H1 (cell line): ENCODE data around the gene IFT81. TPM values are rescaled to one million over a fixed set of nuclear protein-coding genes. Genes with fewer than 3 reads are reported as not detected.

Source experiments
- CTCF ChIA-PET: fragments of 300-600 bp; sonication (Branson Sonifier 250); formaldehyde crosslinking; loops from one replicate; lab custom pipeline; 2021; ENCODE audit not compliant: partially characterized antibody; lab: Charles Lee
- POLR2A ChIA-PET: fragments of 300-600 bp; sonication (Branson Sonifier 250); formaldehyde crosslinking; loops from one replicate; lab custom pipeline; 2021; ENCODE audit warnings: inconsistent platforms; ENCODE audit not compliant: partially characterized antibody; lab: Charles Lee
- DNase-seq, 2 experiments: peaks; one replicate each; pipeline versions ENCODE4 v3.0.0 to v3.0.0-alpha.2; 2010 to 2022; ENCODE audit warnings: low spot score in 2 of 2, low read depth in 1 of 2, mixed read lengths in 1 of 2
- FAIRE-seq: peaks from 2 replicates; lab custom pipeline; 2011; peaks lifted over from hg19 to GRCh38; lab: Jason Lieb, UNC
- H2AFZ ChIP-seq: 2 replicates; pipeline ENCODE4 v1.8.1; 2012; ENCODE audit warnings: low read length, inconsistent platforms
- H2AK5ac ChIP-seq: 2 replicates; pipeline ENCODE4 v1.6.1; 2013; ENCODE audit warnings: low read depth, low read length
- H2BK120ac ChIP-seq: replicated peaks from 2 replicates; pipeline ENCODE3; 2013; ENCODE audit warnings: low read depth, low read length, inconsistent platforms
- H2BK12ac ChIP-seq: 2 replicates; pipeline ENCODE4 v1.6.1; 2013; ENCODE audit warnings: low read depth, low read length
- H2BK15ac ChIP-seq: 2 replicates; pipeline ENCODE4 v1.6.1; 2013; ENCODE audit warnings: low read length
- H2BK20ac ChIP-seq: 2 replicates; pipeline ENCODE4 v1.6.1; 2013; ENCODE audit warnings: low read length
- H2BK5ac ChIP-seq: 2 replicates; pipeline ENCODE4 v1.6.1; 2013; ENCODE audit warnings: low read depth, low read length
- H3K14ac ChIP-seq: 2 replicates; pipeline ENCODE4 v1.6.1; 2013; ENCODE audit warnings: inconsistent platforms; ENCODE audit not compliant: insufficient read length
- H3K18ac ChIP-seq: 2 replicates; pipeline ENCODE4 v1.6.1; 2013; ENCODE audit warnings: low read length; ENCODE audit errors: extremely low read depth
- H3K23ac ChIP-seq: 2 replicates; pipeline ENCODE4 v1.6.1; 2013; ENCODE audit warnings: inconsistent platforms; ENCODE audit not compliant: insufficient read length
- H3K23me2 ChIP-seq: 2 replicates; pipeline ENCODE4 v1.6.1; 2013; ENCODE audit warnings: low read depth, low read length
- H3K27ac ChIP-seq: 2 replicates; pipeline ENCODE4 v1.6.1; 2011; ENCODE audit warnings: low read depth, low read length, inconsistent platforms
- H3K27me3 ChIP-seq, 4 experiments: replicated peaks in 1 of 4; 1 replicate in 1 of 4; 2 replicates in 3 of 4; pipeline versions ENCODE4 v1.6.1 to v1.8.1; 2011 to 2013; ENCODE audit warnings: low read length in 3 of 4, mild to moderate bottlenecking in 3 of 4, inconsistent platforms in 2 of 4, mixed read lengths in 2 of 4, moderate library complexity in 1 of 4; ENCODE audit not compliant: control insufficient read depth in 3 of 4, insufficient read depth in 3 of 4; ENCODE audit errors: extremely low read depth in 1 of 4
- H3K36me3 ChIP-seq, 4 experiments: 2 replicates each; pipeline versions ENCODE4 v1.6.1 to v1.8.1; 2011 to 2013; ENCODE audit warnings: mild to moderate bottlenecking in 4 of 4, low read length in 3 of 4, moderate library complexity in 2 of 4, control low read depth in 1 of 4, inconsistent platforms in 1 of 4; ENCODE audit not compliant: insufficient read depth in 4 of 4, control insufficient read depth in 2 of 4
- H3K4ac ChIP-seq: replicated peaks from 2 replicates; pipeline ENCODE3; 2013; ENCODE audit warnings: low read length, low read depth, mixed read lengths, inconsistent platforms; ENCODE audit not compliant: insufficient read length
- H3K4me1 ChIP-seq, 4 experiments: replicated peaks in 1 of 4; 1 replicate in 1 of 4; 2 replicates in 3 of 4; pipeline versions ENCODE4 v1.6.1 to v1.8.1; 2011 to 2013; ENCODE audit warnings: low read length in 3 of 4, inconsistent platforms in 2 of 4, mixed read lengths in 1 of 4; ENCODE audit not compliant: insufficient read depth in 4 of 4, control insufficient read depth in 3 of 4
- H3K4me2 ChIP-seq, 2 experiments: 2 replicates each; pipeline versions ENCODE4 v1.6.1 to v1.8.1; 2011 to 2013; ENCODE audit warnings: low read depth in 2 of 2, low read length in 2 of 2, control low read depth in 1 of 2, inconsistent platforms in 1 of 2, mild to moderate bottlenecking in 1 of 2; ENCODE audit not compliant: insufficient read depth in 1 of 2
- H3K4me3 ChIP-seq, 4 experiments: fragments of 200-600, 300-600 bp in 1 of 4; sonication (generic), shearing (Covaris generic), sonication (Bioruptor Twin) in 1 of 4; 2 replicates each; pipeline versions ENCODE4 v1.5.1 to v1.8.1; 2011 to 2016; ENCODE audit warnings: low read length in 4 of 4, low read depth in 3 of 4, control low read depth in 2 of 4, inconsistent platforms in 2 of 4, mild to moderate bottlenecking in 2 of 4, mixed read lengths in 1 of 4, moderate library complexity in 1 of 4; ENCODE audit not compliant: insufficient read depth in 2 of 4; ENCODE audit errors: extremely low read depth in 1 of 4
- H3K56ac ChIP-seq: replicated peaks from 2 replicates; pipeline ENCODE3; 2013; ENCODE audit warnings: low read depth, mild to moderate bottlenecking, mixed read lengths, low read length, inconsistent platforms; ENCODE audit not compliant: insufficient read length
- H3K79me1 ChIP-seq: 2 replicates; pipeline ENCODE4 v1.6.1; 2013; ENCODE audit warnings: low read depth, low read length, control low read depth
- H3K79me2 ChIP-seq, 2 experiments: 2 replicates each; pipeline versions ENCODE4 v1.6.1 to v1.8.1; 2012 to 2013; ENCODE audit warnings: low read length in 2 of 2, mild to moderate bottlenecking in 2 of 2, inconsistent platforms in 1 of 2; ENCODE audit not compliant: insufficient read depth in 2 of 2, control insufficient read depth in 1 of 2
- H3K9ac ChIP-seq, 4 experiments: replicated peaks in 1 of 4; 1 replicate in 1 of 4; 2 replicates in 3 of 4; pipeline versions ENCODE4 v1.6.1 to v1.8.1; 2011 to 2013; ENCODE audit warnings: low read depth in 3 of 4, low read length in 3 of 4, control low read depth in 2 of 4, mild to moderate bottlenecking in 2 of 4, moderate library complexity in 2 of 4, inconsistent platforms in 1 of 4; ENCODE audit errors: extremely low read depth in 1 of 4
- H3K9me3 ChIP-seq, 2 experiments: 2 replicates each; pipeline versions ENCODE4 v1.6.1 to v1.8.1; 2012 to 2013; ENCODE audit warnings: mild to moderate bottlenecking in 2 of 2, moderate library complexity in 2 of 2, control low read depth in 1 of 2, inconsistent platforms in 1 of 2, low read depth in 1 of 2, low read length in 1 of 2, mixed read lengths in 1 of 2; ENCODE audit not compliant: insufficient read depth in 2 of 2
- H4K20me1 ChIP-seq, 2 experiments: replicated peaks in 1 of 2; 2 replicates each; pipeline versions ENCODE3 to v1.8.1; 2011 to 2013; ENCODE audit warnings: inconsistent platforms in 2 of 2, low read length in 2 of 2, mild to moderate bottlenecking in 1 of 2; ENCODE audit not compliant: insufficient read depth in 2 of 2, control insufficient read depth in 1 of 2
- H4K5ac ChIP-seq: 2 replicates; pipeline ENCODE4 v1.6.1; 2013; ENCODE audit warnings: low read length, low read depth, mixed read lengths, inconsistent platforms; ENCODE audit not compliant: insufficient read length
- H4K8ac ChIP-seq: 2 replicates; pipeline ENCODE4 v1.8.0; 2013; ENCODE audit warnings: mild to moderate bottlenecking, moderate library complexity, low read length, inconsistent platforms; ENCODE audit not compliant: insufficient read depth; ENCODE audit errors: extremely low read depth
- H4K91ac ChIP-seq: replicated peaks from 2 replicates; pipeline ENCODE3; 2013; ENCODE audit warnings: low read length, mixed read lengths, inconsistent platforms; ENCODE audit not compliant: insufficient read length
- BACH1 ChIP-seq: IDR thresholded peaks from 2 replicates; pipeline ENCODE4 v1.6.1; 2012; ENCODE audit warnings: low read length, improper control_type of control experiment
- BRCA1 ChIP-seq: IDR thresholded peaks from 2 replicates; pipeline ENCODE4 v1.6.1; 2012; ENCODE audit warnings: low read depth, low read length, improper control_type of control experiment
- CHD2 ChIP-seq: IDR thresholded peaks from 2 replicates; pipeline ENCODE4 v1.6.1; 2012; ENCODE audit warnings: low read length, improper control_type of control experiment
- CREB1 ChIP-seq: IDR thresholded peaks from 2 replicates; pipeline ENCODE4 v1.6.1; 2012; ENCODE audit warnings: inconsistent platforms
- EZH2 ChIP-seq: fragments of 200-600 bp; sonication (generic); IDR thresholded peaks from 2 replicates; pipeline ENCODE4 v1.7.1; 2012; ENCODE audit warnings: low read depth, mild to moderate bottlenecking, moderate library complexity, low read length, inconsistent platforms; ENCODE audit not compliant: severe bottlenecking
- GABPA ChIP-seq: IDR thresholded peaks from 2 replicates; pipeline ENCODE4 v1.6.1; 2011; ENCODE audit warnings: mild to moderate bottlenecking, low read length, moderate library complexity, borderline replicate concordance; ENCODE audit not compliant: insufficient read depth
- HDAC6 ChIP-seq: IDR thresholded peaks from one replicate; pipeline ENCODE4 v1.7.1; 2012; ENCODE audit warnings: low read depth, mild to moderate bottlenecking, inconsistent platforms, low read length, moderate library complexity
- JUN ChIP-seq: IDR thresholded peaks from 2 replicates; pipeline ENCODE4 v1.6.1; 2011; ENCODE audit warnings: low read depth, mild to moderate bottlenecking, improper control_type of control experiment, low read length
- MAFK ChIP-seq: IDR thresholded peaks from 2 replicates; pipeline ENCODE4 v1.6.1; 2012; ENCODE audit warnings: low read depth, mild to moderate bottlenecking, improper control_type of control experiment, low read length
- PHF8 ChIP-seq: fragments of 200-600 bp; sonication (generic); conservative IDR thresholded peaks from 2 replicates; pipeline ENCODE4 v1.7.1; 2012; ENCODE audit warnings: low read depth, mild to moderate bottlenecking, inconsistent platforms, low read length, moderate library complexity
- POU5F1 ChIP-seq: IDR thresholded peaks from 2 replicates; pipeline ENCODE4 v1.6.1; 2011; ENCODE audit warnings: low read depth, mild to moderate bottlenecking, low read length, moderate library complexity
- RAD21 ChIP-seq, 2 experiments: IDR thresholded peaks in 1 of 2; conservative IDR thresholded peaks in 1 of 2; 2 replicates each; pipeline ENCODE4 v1.6.1; 2011; ENCODE audit warnings: low read depth in 2 of 2, low read length in 2 of 2, improper control_type of control experiment in 1 of 2, inconsistent platforms in 1 of 2, mild to moderate bottlenecking in 1 of 2, moderate library complexity in 1 of 2
- RNF2 ChIP-seq: fragments of 200-900, 300-1000 bp; sonication (generic); IDR thresholded peaks from 2 replicates; pipeline ENCODE4 v1.7.1; 2016; ENCODE audit warnings: borderline replicate concordance, low read depth, mild to moderate bottlenecking, antibody characterized with exemption, low read length; ENCODE audit not compliant: poor library complexity, severe bottlenecking; ENCODE audit errors: missing control alignments
- YY1 ChIP-seq: IDR thresholded peaks from 2 replicates; pipeline ENCODE4 v1.6.1; 2011; ENCODE audit warnings: low read depth, mild to moderate bottlenecking, low read length
- WGBS, 2 experiments: shearing (Covaris generic) in 1 of 2; methylation state at CpG; one replicate each; pipeline versions ENCODE4 v1.1.6 to v1.1.7; 2013 to 2015; ENCODE audit warnings: low lambda C conversion rate in 2 of 2, mixed read lengths in 2 of 2, inconsistent platforms in 1 of 2, low coverage in 1 of 2, missing lambda C conversion rate in 1 of 2; ENCODE audit not compliant: insufficient replicate concordance in 2 of 2, insufficient coverage in 1 of 2, insufficient read length in 1 of 2; ENCODE audit errors: extremely low coverage in 1 of 2, missing lambda C conversion rate in 1 of 2; 5-methylcytosine and 5-hydroxymethylcytosine counted together
- polyA plus RNA-seq, 7 experiments: library from polyadenylated mRNA; depleted of rRNA in 3 of 7; stranded (reverse) in 5 of 7; unstranded in 2 of 7; fragments of >200 nt in 5 of 7; fragments of 200-250 nt in 2 of 7; gene quantifications; 1 replicate in 5 of 7; 2 replicates in 1 of 7; 4 replicates in 1 of 7; pipeline versions ENCODE4 v1.2.1 to v1.2.3, GENCODE V29; 2011 to 2013; ENCODE audit warnings: missing spikeins in 2 of 7, mixed read lengths in 2 of 7
- total RNA-seq: library from RNA; stranded (reverse); fragmentation: NEBNext Ultra II Directional; extraction: Animal tissue kit (Norgen Biotek cat#: 25700); gene quantifications from 2 replicates; pipeline ENCODE4 v1.2.1, GENCODE V29; 2021

The IFT81 gene
- total and polyA plus RNA-seq, 2 of the 8 experiments (the other 6 are each of a cell fraction or from before 2014, with no cell fraction given) = 4.1 to 14.5 TPM

DNA sequence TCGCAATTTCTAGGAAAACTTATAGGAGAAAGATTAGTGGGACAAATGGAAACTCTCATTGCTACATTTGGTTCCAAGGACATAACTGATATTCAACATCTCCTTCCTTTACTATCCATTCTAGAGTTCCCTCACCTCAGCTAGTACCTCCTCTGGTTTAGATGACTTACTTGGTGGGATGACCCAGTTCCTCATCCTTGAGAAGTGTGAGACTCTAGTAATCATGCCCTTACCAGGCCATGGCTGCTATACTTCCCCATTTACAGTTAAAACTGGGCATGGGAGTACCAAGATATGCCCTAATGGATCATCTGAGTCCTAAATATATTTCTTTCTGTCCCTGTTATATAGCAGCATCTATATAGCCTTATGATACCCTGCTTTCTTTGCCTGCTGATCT, 58.1 kb downstream of the IFT81 start:
- no peak overlapping the region for H3K23ac ChIP-seq
- FAIRE-seq = no peak
- H3K23me2 ChIP-seq = no peaks in the 10 kb centered on the region
- H3K27me3 ChIP-seq = no peaks in the 10 kb centered on the region
- H2BK15ac ChIP-seq = no peak overlapping the region
- H3K4ac ChIP-seq = no peak overlapping the region
- H3K4me3 ChIP-seq = no peak overlapping the region
- no peaks in the 10 kb centered on the region for H3K79me2 ChIP-seq
- ChIA-PET CTCF (interaction anchor here (0.6 kb wide), 1 partner anchor 1569 kb away, joined by 3 read pairs; no protein-coding TSS in a partner anchor), POLR2A (interaction anchor here (1.0 kb wide), 1 partner anchor 17 kb away, joined by 4 read pairs; no protein-coding TSS in a partner anchor)
- no peak for DNase-seq
- no peak overlapping the region for H2BK120ac ChIP-seq
- H3K9ac ChIP-seq = no peak overlapping the region
- no peak overlapping the region for H3K27ac ChIP-seq
- H3K14ac ChIP-seq = no peak overlapping the region
- H2AK5ac ChIP-seq = no peak overlapping the region
- no peak overlapping the region for H2AFZ ChIP-seq
- H4K5ac ChIP-seq = no peak overlapping the region
- H3K4me2 ChIP-seq = no peak overlapping the region
- WGBS, 2 experiments = 88% methylated on average over 1 of the region's 1 CpG; no CpG with 5 or more reads in 1 of the 2 experiments
- H2BK12ac ChIP-seq = no peak overlapping the region
- H3K79me1 ChIP-seq = no peaks in the 10 kb centered on the region
- H3K56ac ChIP-seq = no peak overlapping the region
- H4K8ac ChIP-seq = no peak overlapping the region
- H3K36me3 ChIP-seq = peaks cover 0 to 4% (median 1%) of the 10 kb centered on the region in 4 experiments; a peak in 1 of 8 replicates
- no peak overlapping the region for H2BK20ac ChIP-seq
- H4K91ac ChIP-seq = no peak overlapping the region
- no peak overlapping the region for H2BK5ac ChIP-seq
- peaks cover 3 to 4% of the 10 kb centered on the region in 2 experiments; a peak in 2 of 4 replicates for H3K9me3 ChIP-seq
- no peak overlapping the region for H3K18ac ChIP-seq
- no peaks in the 10 kb centered on the region for H3K4me1 ChIP-seq
- no peaks in the 10 kb centered on the region for H4K20me1 ChIP-seq
- TF ChIP-seq HDAC6 (no peak), BACH1 (no peak), POU5F1 (no peak), PHF8 (no peak), CREB1 (no peak), JUN (no peak), EZH2 (no peak), YY1 (no peak), GABPA (no peak), BRCA1 (no peak), RAD21 (IDR thresholded peaks at IDR 0.05 in 1 of 2, conservative IDR thresholded peaks at IDR 0.05 in 1 of 2; ENCODE audit: low read depth in 2 of 2, low read length in 2 of 2) (no peak), CHD2 (no peak), MAFK (no peak), RNF2 (no peak)
